HCT116 (cell line): ENCODE results near the gene ELOB. TPM values are rescaled to one million over a fixed set of nuclear protein-coding genes. Genes with fewer than 3 reads are reported as not detected.

Experiments used
- ATAC-seq: fragments of 200-7000 bp; cut with Tn5 transposase; 2 replicates; pipeline ENCODE4 v1.9.1; 2020; ENCODE audit warnings: mild to moderate bottlenecking, moderate library complexity
- BruUV-seq: library from RNA; stranded (reverse); fragments of 400-500 nt; replicated peaks from 2 replicates; lab custom pipeline; 2021; lab: Mats Ljungman, UMichigan
- CTCF ChIA-PET: fragments of 300-600 bp; sonication (Branson Sonifier 250); formaldehyde crosslinking; loops from one replicate; lab custom pipeline; 2021; ENCODE audit warnings: antibody characterized with exemption; lab: Charles Lee
- POLR2A ChIA-PET: fragments of 300-600, 350-600 bp; sonication (Branson Sonifier 250); formaldehyde crosslinking; loops from one replicate; lab custom pipeline; 2021; ENCODE audit warnings: antibody characterized with exemption; lab: Charles Lee
- RAD21 ChIA-PET, 2 experiments: fragments of 300-600 bp; sonication (Branson Sonifier 250); formaldehyde crosslinking; loops; one replicate each; lab custom pipeline; 2023; ENCODE audit warnings: low total read pairs in 2 of 2; ENCODE audit not compliant: uncharacterized antibody in 2 of 2, unreplicated experiment in 2 of 2, low non-redundant PET in 1 of 2; lab: Charles Lee
- DNase-seq: peaks from one replicate; pipeline ENCODE4 v3.0.0-alpha.2; 2010; ENCODE audit warnings: low read depth, low spot score
- H2AFZ ChIP-seq: fragments of 200-600 bp; shearing (Covaris generic), sonication (generic); 2 replicates; pipeline ENCODE4 v1.6.1; 2017; ENCODE audit warnings: low read depth, mixed run types, mixed read lengths, antibody characterized with exemption, low read length; ENCODE audit not compliant: poor library complexity, severe bottlenecking
- H3K27ac ChIP-seq: 2 replicates; pipeline ENCODE4 v1.5.1; 2012; ENCODE audit warnings: low read depth, low read length
- H3K27me3 ChIP-seq: fragments of 200-600 bp; sonication (generic); 2 replicates; pipeline ENCODE4 v1.6.1; 2016; ENCODE audit warnings: mixed run types, low read length, mixed read lengths; ENCODE audit not compliant: insufficient read depth
- H3K36me3 ChIP-seq, 2 experiments: fragments of 200-500 bp in 1 of 2; fragments of 200-600 bp in 1 of 2; sonication (Bioruptor generic) in 1 of 2; sonication (generic) in 1 of 2; 2 replicates each; pipeline versions ENCODE4 v1.5.1 to v1.6.1; 2014 to 2016; ENCODE audit warnings: low read length in 2 of 2, inconsistent platforms in 1 of 2, mixed read lengths in 1 of 2, mixed run types in 1 of 2; ENCODE audit not compliant: insufficient read depth in 2 of 2, control insufficient read depth in 1 of 2
- H3K4me1 ChIP-seq, 2 experiments: fragments of 200-600 bp in 1 of 2; sonication (generic) in 1 of 2; 2 replicates each; pipeline versions ENCODE4 v1.5.1 to v1.6.1; 2012 to 2017; ENCODE audit warnings: low read length in 2 of 2, inconsistent platforms in 1 of 2, mild to moderate bottlenecking in 1 of 2, mixed read lengths in 1 of 2, mixed run types in 1 of 2, moderate library complexity in 1 of 2; ENCODE audit not compliant: insufficient read depth in 2 of 2, control insufficient read depth in 1 of 2
- H3K4me2 ChIP-seq: fragments of 200-600 bp; sonication (generic); 2 replicates; pipeline ENCODE4 v1.6.1; 2017; ENCODE audit warnings: mixed run types, low read length, mixed read lengths
- H3K4me3 ChIP-seq, 2 experiments: fragments of 200-600 bp in 1 of 2; sonication (generic) in 1 of 2; replicated peaks in 1 of 2; 2 replicates each; pipeline ENCODE4 v1.5.1; 2011 to 2016; ENCODE audit warnings: low read length in 2 of 2, control low read depth in 1 of 2, low read depth in 1 of 2, mild to moderate bottlenecking in 1 of 2, mixed read lengths in 1 of 2, mixed run types in 1 of 2
- H3K79me2 ChIP-seq: fragments of 200-600 bp; sonication (generic); 2 replicates; pipeline ENCODE4 v1.6.1; 2017; ENCODE audit warnings: mild to moderate bottlenecking, mixed run types, low read length, moderate library complexity, mixed read lengths; ENCODE audit not compliant: insufficient read depth
- H3K9ac ChIP-seq: fragments of 200-600 bp; sonication (generic); 2 replicates; pipeline ENCODE4 v1.6.1; 2016; ENCODE audit warnings: low read length, mixed read lengths
- H3K9me2 ChIP-seq: fragments of 200-600 bp; sonication (generic), shearing (Covaris generic); 2 replicates; pipeline ENCODE4 v1.6.1; 2017; ENCODE audit warnings: mixed run types, mild to moderate bottlenecking, moderate library complexity; ENCODE audit not compliant: insufficient read depth
- H3K9me3 ChIP-seq, 2 experiments: fragments of 200-500 bp in 1 of 2; fragments of 200-600 bp in 1 of 2; sonication (Bioruptor generic) in 1 of 2; sonication (generic) in 1 of 2; 2 replicates each; pipeline ENCODE4 v1.6.1; 2014 to 2017; ENCODE audit warnings: low read length in 2 of 2, mixed read lengths in 2 of 2, inconsistent platforms in 1 of 2, low read depth in 1 of 2, mild to moderate bottlenecking in 1 of 2, mixed run types in 1 of 2, moderate library complexity in 1 of 2; ENCODE audit not compliant: control insufficient read depth in 1 of 2, insufficient read depth in 1 of 2
- H4K20me1 ChIP-seq: fragments of 200-600 bp; sonication (generic), shearing (Covaris generic); 2 replicates; pipeline ENCODE4 v1.6.1; 2017; ENCODE audit warnings: mixed run types, mild to moderate bottlenecking, moderate library complexity; ENCODE audit not compliant: insufficient read depth
- CBX3 ChIP-seq: IDR thresholded peaks from 2 replicates; pipeline ENCODE4 v1.6.1; 2012; ENCODE audit warnings: low read depth
- CEBPB ChIP-seq: IDR thresholded peaks from 2 replicates; pipeline ENCODE4 v1.6.1; 2012; ENCODE audit warnings: low read depth
- ELF1 ChIP-seq: IDR thresholded peaks from 2 replicates; pipeline ENCODE4 v1.6.1; 2012; ENCODE audit warnings: low read depth, borderline replicate concordance
- EZH2 ChIP-seq: fragments of 200-600 bp; sonication (generic); IDR thresholded peaks from 2 replicates; pipeline ENCODE4 v1.6.1; 2017; ENCODE audit warnings: antibody characterized with exemption, mixed run types
- EZH2phosphoT487 ChIP-seq: fragments of 200-600 bp; IDR thresholded peaks from 2 replicates; pipeline ENCODE4 v1.6.1; 2018; ENCODE audit warnings: antibody characterized with exemption, borderline replicate concordance
- FOSL1 ChIP-seq: IDR thresholded peaks from 2 replicates; pipeline ENCODE4 v1.6.1; 2012; ENCODE audit warnings: low read depth
- POLR2A ChIP-seq: IDR thresholded peaks from 2 replicates; pipeline ENCODE4 v1.7.0; 2011; ENCODE audit warnings: borderline replicate concordance; ENCODE audit not compliant: insufficient read depth, insufficient read length; ENCODE audit errors: extremely low read depth
- POLR2AphosphoS5 ChIP-seq: IDR thresholded peaks from 2 replicates; pipeline ENCODE4 v1.6.1; 2011; ENCODE audit warnings: mild to moderate bottlenecking, low read depth, low read length, moderate library complexity
- RAD21 ChIP-seq: IDR thresholded peaks from 2 replicates; pipeline ENCODE4 v1.6.1; 2012; ENCODE audit warnings: low read depth, mild to moderate bottlenecking
- SIN3A ChIP-seq: IDR thresholded peaks from 2 replicates; pipeline ENCODE4 v1.6.1; 2012; ENCODE audit warnings: low read depth
- SP1 ChIP-seq: IDR thresholded peaks from 2 replicates; pipeline ENCODE4 v1.6.1; 2012; ENCODE audit warnings: low read depth
- SRF ChIP-seq: IDR thresholded peaks from 2 replicates; pipeline ENCODE4 v1.6.1; 2012; ENCODE audit warnings: low read depth
- TCF7L2 ChIP-seq: IDR thresholded peaks from 2 replicates; pipeline ENCODE4 v1.7.0; 2011; ENCODE audit warnings: borderline replicate concordance, inconsistent platforms; ENCODE audit not compliant: insufficient read depth, insufficient read length; ENCODE audit errors: extremely low read depth
- YY1 ChIP-seq: IDR thresholded peaks from 2 replicates; pipeline ENCODE4 v1.6.1; 2011; ENCODE audit warnings: low read length, low read depth, moderate library complexity, mild to moderate bottlenecking; ENCODE audit not compliant: insufficient replicate concordance; ENCODE audit errors: extremely low read depth
- ZFX ChIP-seq: fragments of 450-650 bp; IDR thresholded peaks from 2 replicates; pipeline ENCODE4 v1.6.1; 2017
- ZNF274 ChIP-seq: fragments of 200-500 bp; sonication (Bioruptor generic); IDR thresholded peaks from 2 replicates; pipeline ENCODE4 v1.6.1; 2014; ENCODE audit warnings: mild to moderate bottlenecking, low read depth, low read length, inconsistent platforms
- intact Hi-C: fragments of 100-400 bp; cut with micrococcal nuclease; formaldehyde crosslinking; loops from 2 replicates; pipeline ENCODE4 v1.10.0; 2022
- total RNA-seq: library from RNA; stranded (reverse); gene quantifications from one replicate; pipeline ENCODE4 v1.2.1, GENCODE V29; 2021; ENCODE audit not compliant: unreplicated experiment
- TF ChIP-seq, protein P1 (sequence below): IDR thresholded peaks from 2 replicates; pipeline ENCODE4 v1.6.1; 2012
- TF ChIP-seq, protein P2 (sequence below): IDR thresholded peaks from 2 replicates; pipeline ENCODE4 v1.6.1; 2012
- TF ChIP-seq, protein P3 (sequence below): IDR thresholded peaks from 2 replicates; pipeline ENCODE4 v1.6.1; 2012; ENCODE audit warnings: low read depth
- TF ChIP-seq, protein P4 (sequence below): IDR thresholded peaks from 2 replicates; pipeline ENCODE4 v1.6.1; 2011; ENCODE audit warnings: mild to moderate bottlenecking, low read length, moderate library complexity; ENCODE audit not compliant: insufficient replicate concordance; ENCODE audit errors: extremely low read depth

The ELOB gene
- total RNA-seq, 1 experiment from 2014 or later = 239 TPM

DNA sequence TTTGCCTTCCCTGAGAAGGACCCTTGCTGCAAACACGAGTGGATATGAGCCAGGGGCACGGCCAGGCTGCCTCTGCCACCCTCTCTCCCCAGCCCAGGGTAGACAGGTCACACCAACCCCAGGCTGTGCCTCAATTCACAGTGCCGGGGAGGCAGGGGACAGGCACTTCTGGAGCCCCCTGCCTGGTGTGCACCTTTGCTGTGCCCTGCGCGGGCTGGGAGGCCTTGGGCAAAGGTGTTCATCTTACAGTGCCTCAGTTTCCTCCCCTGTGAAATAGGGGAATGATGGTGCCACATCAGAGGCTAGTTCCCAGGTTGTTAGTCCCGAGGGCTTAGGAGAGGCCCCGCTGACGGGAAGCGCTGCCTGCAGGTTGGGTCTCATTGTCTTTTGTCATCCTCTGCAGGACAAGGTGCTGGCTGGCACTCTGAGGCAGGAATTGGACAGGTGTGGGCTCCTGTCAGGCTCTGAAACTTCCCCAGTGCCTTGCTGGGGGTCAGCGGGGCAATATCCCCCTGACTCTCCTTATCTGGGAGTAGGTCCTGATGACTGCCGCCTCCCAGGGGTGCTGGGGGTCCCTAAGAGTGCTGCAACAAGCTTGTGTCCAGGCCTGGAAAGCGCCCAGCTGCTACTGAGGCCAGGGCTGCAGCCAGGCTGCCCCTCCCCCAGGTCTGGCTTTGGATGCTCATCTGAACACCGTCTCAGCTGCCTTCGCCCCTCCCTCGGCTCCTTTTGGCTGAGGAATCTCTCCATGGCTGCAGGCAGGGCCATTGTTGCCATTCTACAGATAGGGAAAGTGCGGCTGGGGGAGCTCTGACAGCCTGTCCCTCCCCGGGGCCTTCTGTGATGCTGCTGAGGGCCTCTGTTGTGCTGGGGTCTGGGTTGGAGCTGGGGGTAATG lies 43.1 kb upstream of the ELOB start:
- TF ChIP-seq SIN3A = no peak
- no peak for TF ChIP-seq ELF1
- no peak for TF ChIP-seq FOSL1
- TF ChIP-seq SRF = no peak
- TF ChIP-seq, protein P1, sequence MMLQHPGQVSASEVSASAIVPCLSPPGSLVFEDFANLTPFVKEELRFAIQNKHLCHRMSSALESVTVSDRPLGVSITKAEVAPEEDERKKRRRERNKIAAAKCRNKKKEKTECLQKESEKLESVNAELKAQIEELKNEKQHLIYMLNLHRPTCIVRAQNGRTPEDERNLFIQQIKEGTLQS = no peak
- no peak for TF ChIP-seq EZH2
- TF ChIP-seq, protein P2, sequence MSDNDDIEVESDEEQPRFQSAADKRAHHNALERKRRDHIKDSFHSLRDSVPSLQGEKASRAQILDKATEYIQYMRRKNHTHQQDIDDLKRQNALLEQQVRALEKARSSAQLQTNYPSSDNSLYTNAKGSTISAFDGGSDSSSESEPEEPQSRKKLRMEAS = no peak
- no peak for TF ChIP-seq POLR2A
- TF ChIP-seq, protein P3, sequence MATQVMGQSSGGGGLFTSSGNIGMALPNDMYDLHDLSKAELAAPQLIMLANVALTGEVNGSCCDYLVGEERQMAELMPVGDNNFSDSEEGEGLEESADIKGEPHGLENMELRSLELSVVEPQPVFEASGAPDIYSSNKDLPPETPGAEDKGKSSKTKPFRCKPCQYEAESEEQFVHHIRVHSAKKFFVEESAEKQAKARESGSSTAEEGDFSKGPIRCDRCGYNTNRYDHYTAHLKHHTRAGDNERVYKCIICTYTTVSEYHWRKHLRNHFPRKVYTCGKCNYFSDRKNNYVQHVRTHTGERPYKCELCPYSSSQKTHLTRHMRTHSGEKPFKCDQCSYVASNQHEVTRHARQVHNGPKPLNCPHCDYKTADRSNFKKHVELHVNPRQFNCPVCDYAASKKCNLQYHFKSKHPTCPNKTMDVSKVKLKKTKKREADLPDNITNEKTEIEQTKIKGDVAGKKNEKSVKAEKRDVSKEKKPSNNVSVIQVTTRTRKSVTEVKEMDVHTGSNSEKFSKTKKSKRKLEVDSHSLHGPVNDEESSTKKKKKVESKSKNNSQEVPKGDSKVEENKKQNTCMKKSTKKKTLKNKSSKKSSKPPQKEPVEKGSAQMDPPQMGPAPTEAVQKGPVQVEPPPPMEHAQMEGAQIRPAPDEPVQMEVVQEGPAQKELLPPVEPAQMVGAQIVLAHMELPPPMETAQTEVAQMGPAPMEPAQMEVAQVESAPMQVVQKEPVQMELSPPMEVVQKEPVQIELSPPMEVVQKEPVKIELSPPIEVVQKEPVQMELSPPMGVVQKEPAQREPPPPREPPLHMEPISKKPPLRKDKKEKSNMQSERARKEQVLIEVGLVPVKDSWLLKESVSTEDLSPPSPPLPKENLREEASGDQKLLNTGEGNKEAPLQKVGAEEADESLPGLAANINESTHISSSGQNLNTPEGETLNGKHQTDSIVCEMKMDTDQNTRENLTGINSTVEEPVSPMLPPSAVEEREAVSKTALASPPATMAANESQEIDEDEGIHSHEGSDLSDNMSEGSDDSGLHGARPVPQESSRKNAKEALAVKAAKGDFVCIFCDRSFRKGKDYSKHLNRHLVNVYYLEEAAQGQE = no peak
- TF ChIP-seq, protein P4, sequence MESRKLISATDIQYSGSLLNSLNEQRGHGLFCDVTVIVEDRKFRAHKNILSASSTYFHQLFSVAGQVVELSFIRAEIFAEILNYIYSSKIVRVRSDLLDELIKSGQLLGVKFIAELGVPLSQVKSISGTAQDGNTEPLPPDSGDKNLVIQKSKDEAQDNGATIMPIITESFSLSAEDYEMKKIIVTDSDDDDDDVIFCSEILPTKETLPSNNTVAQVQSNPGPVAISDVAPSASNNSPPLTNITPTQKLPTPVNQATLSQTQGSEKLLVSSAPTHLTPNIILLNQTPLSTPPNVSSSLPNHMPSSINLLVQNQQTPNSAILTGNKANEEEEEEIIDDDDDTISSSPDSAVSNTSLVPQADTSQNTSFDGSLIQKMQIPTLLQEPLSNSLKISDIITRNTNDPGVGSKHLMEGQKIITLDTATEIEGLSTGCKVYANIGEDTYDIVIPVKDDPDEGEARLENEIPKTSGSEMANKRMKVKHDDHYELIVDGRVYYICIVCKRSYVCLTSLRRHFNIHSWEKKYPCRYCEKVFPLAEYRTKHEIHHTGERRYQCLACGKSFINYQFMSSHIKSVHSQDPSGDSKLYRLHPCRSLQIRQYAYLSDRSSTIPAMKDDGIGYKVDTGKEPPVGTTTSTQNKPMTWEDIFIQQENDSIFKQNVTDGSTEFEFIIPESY = no peak
- TF ChIP-seq EZH2phosphoT487 = no peak
- TF ChIP-seq SP1 = no peak
- TF ChIP-seq ZFX = no peak
- no peak for TF ChIP-seq TCF7L2
- TF ChIP-seq RAD21 = no peak
- no peak for TF ChIP-seq ZNF274
- TF ChIP-seq CBX3 = no peak
- no peak for TF ChIP-seq YY1
- TF ChIP-seq POLR2AphosphoS5 = no peak
- TF ChIP-seq CEBPB = no peak

More for the DNA sequence above, 43.1 kb upstream of the ELOB start:
- no peaks in the 10 kb centered on the region for H3K36me3 ChIP-seq
- ATAC-seq (no peak), DNase-seq (no peak)
- H3K27me3 ChIP-seq = no peaks in the 10 kb centered on the region
- H3K4me1 ChIP-seq = no peaks in the 10 kb centered on the region
- intact Hi-C loops = no loop called here
- H2AFZ ChIP-seq = no peak overlapping the region
- H3K27ac ChIP-seq = no peak overlapping the region
- BruUV-seq = no TSS peak
- no peaks in the 10 kb centered on the region for H3K9me3 ChIP-seq
- H3K9me2 ChIP-seq = no peaks in the 10 kb centered on the region
- H3K4me2 ChIP-seq = no peak overlapping the region
- no peak overlapping the region for H3K9ac ChIP-seq
- no peaks in the 10 kb centered on the region for H4K20me1 ChIP-seq
- H3K79me2 ChIP-seq = no peaks in the 10 kb centered on the region
- ChIA-PET CTCF (no interaction called here), RAD21 (no interaction called here), POLR2A (no interaction called here)
- no peak overlapping the region for H3K4me3 ChIP-seq
